Measurements from ENCODE around the gene HDDC2. TPM values are rescaled to one million over a fixed set of nuclear protein-coding genes. Genes with fewer than 3 reads are reported as not detected.

HDDC2 gene
- total and polyA plus RNA-seq, 2 of the 8 experiments (the other 6 are each of a cell fraction or from before 2014, with no cell fraction given) = 89.3 to 129 TPM

DNA sequence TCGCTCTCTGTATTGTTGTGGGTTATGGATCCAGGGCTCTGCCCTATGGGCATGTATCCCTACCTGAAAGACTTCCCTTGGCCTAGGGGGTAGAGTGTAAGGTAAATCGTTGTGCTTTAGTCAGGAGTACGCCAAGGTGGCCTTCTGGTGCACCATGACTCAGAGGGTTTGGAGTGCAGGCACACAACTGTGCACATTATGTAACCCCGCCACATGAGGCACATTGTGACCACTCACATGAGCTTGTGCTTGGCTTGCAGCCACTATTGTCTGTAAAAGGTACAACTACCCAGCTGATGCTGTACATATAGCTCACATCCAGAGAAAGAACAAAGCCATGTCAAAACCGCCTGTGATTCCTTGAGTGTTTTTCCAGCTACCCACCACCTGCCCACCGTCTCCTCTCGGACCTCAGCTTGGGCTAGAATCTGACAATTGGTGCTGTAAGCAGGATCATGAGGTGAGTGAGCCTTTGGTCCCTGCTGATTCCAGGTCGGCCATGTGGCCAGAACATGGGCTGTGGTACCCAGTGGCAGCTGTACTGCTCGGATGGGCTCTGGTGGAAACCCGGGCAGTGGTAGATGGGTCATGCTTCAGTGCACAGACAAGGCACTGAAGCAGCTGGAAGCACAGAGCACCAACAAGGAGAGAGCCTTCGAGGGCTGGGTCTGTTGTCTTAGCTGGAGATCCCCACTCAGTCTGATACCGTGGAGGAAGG, 33.8 kb downstream of the HDDC2 start (continued):
- TF ChIP-seq HDAC6 (IDR thresholded peaks at IDR 0.05; ENCODE audit: low read depth, low read length) (no peak), FOSL1 (IDR thresholded peaks at IDR 0.05; ENCODE audit: insufficient read depth, low read depth, low read length) (no peak)

Data from H1 (cell line).